GM23338 (cell line): ENCODE results near the gene CASK. TPM values are rescaled to one million over a fixed set of nuclear protein-coding genes. Genes with fewer than 3 reads are reported as not detected.

Experiments
- ATAC-seq: fragments of 200-7000 bp; cut with Tn5 transposase; 3 replicates; pipeline ENCODE4 v1.9.1; 2020
- DNase-seq: peaks from one replicate; pipeline ENCODE4 v3.0.0-alpha.2; 2015; ENCODE audit warnings: low spot score
- H2AFZ ChIP-seq: fragments of 200-600 bp; sonication (generic); 2 replicates; pipeline ENCODE4 v1.8.0; 2016; ENCODE audit warnings: antibody characterized with exemption, mild to moderate bottlenecking, moderate library complexity
- H3F3A ChIP-seq: fragments of 200-600 bp; sonication (generic); replicated peaks from 2 replicates; pipeline ENCODE4 v1.8.0; 2017; ENCODE audit warnings: antibody characterized with exemption, mixed run types, low read depth
- H3K27ac ChIP-seq: fragments of 200-600 bp; sonication (generic); 2 replicates; pipeline ENCODE4 v1.6.1; 2016; ENCODE audit warnings: low read depth
- H3K27me3 ChIP-seq: fragments of 200-600 bp; sonication (generic); 2 replicates; pipeline ENCODE4 v1.8.0; 2016; ENCODE audit warnings: mild to moderate bottlenecking, mixed run types, moderate library complexity; ENCODE audit not compliant: insufficient read depth
- H3K36me3 ChIP-seq: fragments of 200-600 bp; sonication (generic); 2 replicates; pipeline ENCODE4 v1.8.0; 2016; ENCODE audit warnings: mild to moderate bottlenecking; ENCODE audit not compliant: insufficient read depth
- H3K4me1 ChIP-seq: fragments of 200-600 bp; sonication (generic); 2 replicates; pipeline ENCODE4 v1.8.0; 2016; ENCODE audit warnings: mild to moderate bottlenecking, moderate library complexity; ENCODE audit not compliant: insufficient read depth
- H3K4me2 ChIP-seq: fragments of 200-600 bp; sonication (generic); 2 replicates; pipeline ENCODE4 v1.7.1; 2017; ENCODE audit warnings: mixed run types
- H3K4me3 ChIP-seq: fragments of 200-600 bp; sonication (generic); 2 replicates; pipeline ENCODE4 v1.6.1; 2016; ENCODE audit warnings: mixed run types
- H3K79me2 ChIP-seq: fragments of 200-600 bp; sonication (generic); replicated peaks from 2 replicates; pipeline ENCODE4 v1.8.0; 2017; ENCODE audit warnings: mild to moderate bottlenecking; ENCODE audit not compliant: insufficient read depth
- H3K9me2 ChIP-seq: fragments of 200-600 bp; sonication (generic); 2 replicates; pipeline ENCODE4 v1.8.0; 2017; ENCODE audit not compliant: insufficient read depth
- H4K20me1 ChIP-seq: fragments of 200-600 bp; sonication (generic); replicated peaks from 2 replicates; pipeline ENCODE4 v1.8.0; 2017; ENCODE audit warnings: mild to moderate bottlenecking; ENCODE audit not compliant: insufficient read depth
- H3K27ac Mint-ChIP-seq: 2 replicates; pipeline ENCODE4 v1.8.0; 2020; ENCODE audit warnings: inconsistent platforms, mild to moderate bottlenecking, moderate library complexity, mixed read lengths
- H3K27me3 Mint-ChIP-seq: 3 replicates; pipeline ENCODE4 v1.8.0; 2022; ENCODE audit warnings: low read depth, mild to moderate bottlenecking, moderate library complexity, mixed read lengths, inconsistent platforms; ENCODE audit not compliant: insufficient read depth, poor library complexity
- H3K36me3 Mint-ChIP-seq: 3 replicates; pipeline ENCODE4 v1.8.0; 2021; ENCODE audit warnings: low read depth, mild to moderate bottlenecking, inconsistent platforms, moderate library complexity, mixed read lengths
- H3K4me1 Mint-ChIP-seq: 3 replicates; pipeline ENCODE4 v1.8.0; 2020; ENCODE audit warnings: mild to moderate bottlenecking, inconsistent platforms, mixed read lengths
- H3K4me3 Mint-ChIP-seq: 3 replicates; pipeline ENCODE4 v1.8.0; 2021; ENCODE audit warnings: moderate library complexity, mild to moderate bottlenecking, inconsistent platforms, mixed read lengths
- H3K9me3 Mint-ChIP-seq: 3 replicates; pipeline ENCODE4 v1.8.0; 2020; ENCODE audit warnings: moderate library complexity, mild to moderate bottlenecking, inconsistent platforms, mixed read lengths
- CREB1 ChIP-seq: fragments of 250-450 bp; sonication (Bioruptor Pico); IDR thresholded peaks from 2 replicates; pipeline ENCODE4 v1.5.0; 2020; ENCODE audit warnings: low read depth, mild to moderate bottlenecking, moderate library complexity
- EZH2 ChIP-seq: fragments of 200-600 bp; sonication (generic); IDR thresholded peaks from one replicate; pipeline ENCODE4 v1.8.0; 2017; ENCODE audit warnings: antibody characterized with exemption, mild to moderate bottlenecking, low read depth; ENCODE audit not compliant: unreplicated experiment
- EZH2phosphoT487 ChIP-seq: fragments of 200-600 bp; sonication (generic); IDR thresholded peaks from one replicate; pipeline ENCODE4 v1.8.1; 2018; ENCODE audit warnings: antibody characterized with exemption; ENCODE audit not compliant: unreplicated experiment
- JUNB ChIP-seq: IDR thresholded peaks from one replicate; pipeline ENCODE4 v1.6.1; 2016; ENCODE audit warnings: antibody characterized with exemption; ENCODE audit not compliant: unreplicated experiment
- NANOG ChIP-seq: IDR thresholded peaks from 2 replicates; pipeline ENCODE4 v1.6.1; 2016; ENCODE audit warnings: antibody characterized with exemption, borderline replicate concordance
- POLR2AphosphoS5 ChIP-seq: IDR thresholded peaks from 2 replicates; pipeline ENCODE4 v1.6.1; 2016; ENCODE audit warnings: antibody characterized with exemption, low read depth
- ZNF114 ChIP-seq: fragments of 250-450 bp; sonication (Bioruptor Pico); IDR thresholded peaks from 2 replicates; pipeline ENCODE4 v1.5.0; 2020; ENCODE audit warnings: mild to moderate bottlenecking, moderate library complexity
- ZNF331 ChIP-seq: fragments of 250-450 bp; sonication (Bioruptor Pico); IDR thresholded peaks from 2 replicates; pipeline ENCODE4 v1.5.0; 2020; ENCODE audit warnings: low read depth, mild to moderate bottlenecking, moderate library complexity
- polyA plus RNA-seq: library from polyadenylated mRNA; unstranded; fragments of >200 nt; fragmentation: Nextera tagmentation; extraction: Ambion mirVana; gene quantifications from 2 replicates; pipeline ENCODE4 v1.2.1, GENCODE V29; 2016
- total RNA-seq: library from RNA; depleted of rRNA; stranded (reverse); fragments of >200 nt; shearing (Covaris generic); gene quantifications from 2 replicates; pipeline ENCODE4 v1.2.3, GENCODE V29; 2014
- TF ChIP-seq, protein P1 (sequence below): IDR thresholded peaks from one replicate; pipeline ENCODE4 v1.6.1; 2018; ENCODE audit warnings: antibody characterized with exemption; ENCODE audit not compliant: unreplicated experiment
- TF ChIP-seq, protein P2 (sequence below), 2 experiments: fragments of 200-600 bp in 1 of 2; sonication (generic) in 1 of 2; conservative IDR thresholded peaks; 2 replicates each; pipeline versions ENCODE4 v1.5.1 to v1.6.1; 2016 to 2017; ENCODE audit warnings: antibody characterized with exemption in 2 of 2, low read depth in 2 of 2, mild to moderate bottlenecking in 2 of 2, moderate library complexity in 1 of 2
- TF ChIP-seq, protein P3 (sequence below): fragments of 250-450 bp; sonication (Bioruptor Pico); IDR thresholded peaks from 2 replicates; pipeline ENCODE4 v1.5.0; 2020; ENCODE audit warnings: mild to moderate bottlenecking, moderate library complexity

The CASK gene
- total and polyA plus RNA-seq, 2 experiments from 2014 or later = 15.3 to 44.4 TPM

DNA sequence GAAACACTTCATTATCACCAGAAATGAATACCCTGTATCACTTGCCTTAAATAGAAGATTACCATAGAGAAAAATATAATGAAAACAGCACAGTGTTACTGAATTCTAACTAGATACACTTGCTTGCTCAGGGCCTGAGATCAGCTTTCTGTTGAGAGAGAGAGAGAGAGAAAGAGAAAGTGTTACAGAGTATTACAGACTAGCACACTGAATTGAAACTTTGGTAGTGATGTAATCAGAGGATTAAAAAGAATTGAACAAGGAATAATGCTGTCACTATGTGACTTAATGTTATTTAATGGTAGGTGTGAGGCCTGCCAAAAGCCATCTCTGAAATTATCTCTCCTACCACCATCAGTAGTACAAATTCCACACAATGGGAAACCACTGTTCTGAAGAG is 35.5 kb upstream of the CASK start (continued):
- TF ChIP-seq CREB1 (CRISPR knock-in tag) (no peak), NANOG (no peak)
- TF ChIP-seq, protein P1, sequence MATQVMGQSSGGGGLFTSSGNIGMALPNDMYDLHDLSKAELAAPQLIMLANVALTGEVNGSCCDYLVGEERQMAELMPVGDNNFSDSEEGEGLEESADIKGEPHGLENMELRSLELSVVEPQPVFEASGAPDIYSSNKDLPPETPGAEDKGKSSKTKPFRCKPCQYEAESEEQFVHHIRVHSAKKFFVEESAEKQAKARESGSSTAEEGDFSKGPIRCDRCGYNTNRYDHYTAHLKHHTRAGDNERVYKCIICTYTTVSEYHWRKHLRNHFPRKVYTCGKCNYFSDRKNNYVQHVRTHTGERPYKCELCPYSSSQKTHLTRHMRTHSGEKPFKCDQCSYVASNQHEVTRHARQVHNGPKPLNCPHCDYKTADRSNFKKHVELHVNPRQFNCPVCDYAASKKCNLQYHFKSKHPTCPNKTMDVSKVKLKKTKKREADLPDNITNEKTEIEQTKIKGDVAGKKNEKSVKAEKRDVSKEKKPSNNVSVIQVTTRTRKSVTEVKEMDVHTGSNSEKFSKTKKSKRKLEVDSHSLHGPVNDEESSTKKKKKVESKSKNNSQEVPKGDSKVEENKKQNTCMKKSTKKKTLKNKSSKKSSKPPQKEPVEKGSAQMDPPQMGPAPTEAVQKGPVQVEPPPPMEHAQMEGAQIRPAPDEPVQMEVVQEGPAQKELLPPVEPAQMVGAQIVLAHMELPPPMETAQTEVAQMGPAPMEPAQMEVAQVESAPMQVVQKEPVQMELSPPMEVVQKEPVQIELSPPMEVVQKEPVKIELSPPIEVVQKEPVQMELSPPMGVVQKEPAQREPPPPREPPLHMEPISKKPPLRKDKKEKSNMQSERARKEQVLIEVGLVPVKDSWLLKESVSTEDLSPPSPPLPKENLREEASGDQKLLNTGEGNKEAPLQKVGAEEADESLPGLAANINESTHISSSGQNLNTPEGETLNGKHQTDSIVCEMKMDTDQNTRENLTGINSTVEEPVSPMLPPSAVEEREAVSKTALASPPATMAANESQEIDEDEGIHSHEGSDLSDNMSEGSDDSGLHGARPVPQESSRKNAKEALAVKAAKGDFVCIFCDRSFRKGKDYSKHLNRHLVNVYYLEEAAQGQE = no peak
- TF ChIP-seq, protein P2, sequence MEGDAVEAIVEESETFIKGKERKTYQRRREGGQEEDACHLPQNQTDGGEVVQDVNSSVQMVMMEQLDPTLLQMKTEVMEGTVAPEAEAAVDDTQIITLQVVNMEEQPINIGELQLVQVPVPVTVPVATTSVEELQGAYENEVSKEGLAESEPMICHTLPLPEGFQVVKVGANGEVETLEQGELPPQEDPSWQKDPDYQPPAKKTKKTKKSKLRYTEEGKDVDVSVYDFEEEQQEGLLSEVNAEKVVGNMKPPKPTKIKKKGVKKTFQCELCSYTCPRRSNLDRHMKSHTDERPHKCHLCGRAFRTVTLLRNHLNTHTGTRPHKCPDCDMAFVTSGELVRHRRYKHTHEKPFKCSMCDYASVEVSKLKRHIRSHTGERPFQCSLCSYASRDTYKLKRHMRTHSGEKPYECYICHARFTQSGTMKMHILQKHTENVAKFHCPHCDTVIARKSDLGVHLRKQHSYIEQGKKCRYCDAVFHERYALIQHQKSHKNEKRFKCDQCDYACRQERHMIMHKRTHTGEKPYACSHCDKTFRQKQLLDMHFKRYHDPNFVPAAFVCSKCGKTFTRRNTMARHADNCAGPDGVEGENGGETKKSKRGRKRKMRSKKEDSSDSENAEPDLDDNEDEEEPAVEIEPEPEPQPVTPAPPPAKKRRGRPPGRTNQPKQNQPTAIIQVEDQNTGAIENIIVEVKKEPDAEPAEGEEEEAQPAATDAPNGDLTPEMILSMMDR (conservative IDR thresholded peaks at IDR 0.05; ENCODE audit: low read depth in 2 of 2) = no peak

DNA sequence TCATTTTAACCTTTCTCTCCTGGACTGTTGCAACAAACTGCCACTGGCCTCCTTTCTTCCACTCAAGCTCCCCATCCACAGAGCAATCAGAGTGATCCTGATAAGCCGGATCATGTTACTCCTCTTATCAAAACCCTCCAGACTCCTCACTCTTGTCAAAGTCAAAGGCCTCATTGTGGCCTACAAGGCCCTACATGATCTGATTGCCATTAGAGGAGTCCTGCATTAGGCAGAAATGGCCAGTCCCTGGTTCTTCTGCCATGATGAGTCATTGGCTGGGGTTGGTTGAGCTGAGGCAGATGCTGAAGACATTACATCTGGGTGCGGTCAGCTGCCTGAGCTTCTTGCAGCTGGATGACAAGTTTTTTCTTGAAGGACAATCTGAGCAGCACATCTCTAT is 32.7 kb upstream of the CASK start:
- no peaks in the 10 kb centered on the region for H3K27me3 ChIP-seq
- H3K4me2 ChIP-seq = no peak overlapping the region
- Mint-ChIP-seq H3K4me3 (no peak overlapping the region), H3K27ac (no peak overlapping the region), H3K27me3 (peaks cover 2% of the 10 kb centered on the region), H3K9me3 (no peaks in the 10 kb centered on the region), H3K4me1 (no peaks in the 10 kb centered on the region), H3K36me3 (no peaks in the 10 kb centered on the region)
- H3K4me1 ChIP-seq = no peaks in the 10 kb centered on the region
- TF ChIP-seq NANOG (no peak), ZNF114 (CRISPR knock-in tag) (no peak), CREB1 (CRISPR knock-in tag) (no peak), ZNF331 (CRISPR knock-in tag) (no peak), POLR2AphosphoS5 (no peak), EZH2phosphoT487 (no peak), JUNB (no peak), EZH2 (no peak)
- TF ChIP-seq, protein P2 (conservative IDR thresholded peaks at IDR 0.05; ENCODE audit: low read depth in 2 of 2) = no peak
- TF ChIP-seq, protein P3, sequence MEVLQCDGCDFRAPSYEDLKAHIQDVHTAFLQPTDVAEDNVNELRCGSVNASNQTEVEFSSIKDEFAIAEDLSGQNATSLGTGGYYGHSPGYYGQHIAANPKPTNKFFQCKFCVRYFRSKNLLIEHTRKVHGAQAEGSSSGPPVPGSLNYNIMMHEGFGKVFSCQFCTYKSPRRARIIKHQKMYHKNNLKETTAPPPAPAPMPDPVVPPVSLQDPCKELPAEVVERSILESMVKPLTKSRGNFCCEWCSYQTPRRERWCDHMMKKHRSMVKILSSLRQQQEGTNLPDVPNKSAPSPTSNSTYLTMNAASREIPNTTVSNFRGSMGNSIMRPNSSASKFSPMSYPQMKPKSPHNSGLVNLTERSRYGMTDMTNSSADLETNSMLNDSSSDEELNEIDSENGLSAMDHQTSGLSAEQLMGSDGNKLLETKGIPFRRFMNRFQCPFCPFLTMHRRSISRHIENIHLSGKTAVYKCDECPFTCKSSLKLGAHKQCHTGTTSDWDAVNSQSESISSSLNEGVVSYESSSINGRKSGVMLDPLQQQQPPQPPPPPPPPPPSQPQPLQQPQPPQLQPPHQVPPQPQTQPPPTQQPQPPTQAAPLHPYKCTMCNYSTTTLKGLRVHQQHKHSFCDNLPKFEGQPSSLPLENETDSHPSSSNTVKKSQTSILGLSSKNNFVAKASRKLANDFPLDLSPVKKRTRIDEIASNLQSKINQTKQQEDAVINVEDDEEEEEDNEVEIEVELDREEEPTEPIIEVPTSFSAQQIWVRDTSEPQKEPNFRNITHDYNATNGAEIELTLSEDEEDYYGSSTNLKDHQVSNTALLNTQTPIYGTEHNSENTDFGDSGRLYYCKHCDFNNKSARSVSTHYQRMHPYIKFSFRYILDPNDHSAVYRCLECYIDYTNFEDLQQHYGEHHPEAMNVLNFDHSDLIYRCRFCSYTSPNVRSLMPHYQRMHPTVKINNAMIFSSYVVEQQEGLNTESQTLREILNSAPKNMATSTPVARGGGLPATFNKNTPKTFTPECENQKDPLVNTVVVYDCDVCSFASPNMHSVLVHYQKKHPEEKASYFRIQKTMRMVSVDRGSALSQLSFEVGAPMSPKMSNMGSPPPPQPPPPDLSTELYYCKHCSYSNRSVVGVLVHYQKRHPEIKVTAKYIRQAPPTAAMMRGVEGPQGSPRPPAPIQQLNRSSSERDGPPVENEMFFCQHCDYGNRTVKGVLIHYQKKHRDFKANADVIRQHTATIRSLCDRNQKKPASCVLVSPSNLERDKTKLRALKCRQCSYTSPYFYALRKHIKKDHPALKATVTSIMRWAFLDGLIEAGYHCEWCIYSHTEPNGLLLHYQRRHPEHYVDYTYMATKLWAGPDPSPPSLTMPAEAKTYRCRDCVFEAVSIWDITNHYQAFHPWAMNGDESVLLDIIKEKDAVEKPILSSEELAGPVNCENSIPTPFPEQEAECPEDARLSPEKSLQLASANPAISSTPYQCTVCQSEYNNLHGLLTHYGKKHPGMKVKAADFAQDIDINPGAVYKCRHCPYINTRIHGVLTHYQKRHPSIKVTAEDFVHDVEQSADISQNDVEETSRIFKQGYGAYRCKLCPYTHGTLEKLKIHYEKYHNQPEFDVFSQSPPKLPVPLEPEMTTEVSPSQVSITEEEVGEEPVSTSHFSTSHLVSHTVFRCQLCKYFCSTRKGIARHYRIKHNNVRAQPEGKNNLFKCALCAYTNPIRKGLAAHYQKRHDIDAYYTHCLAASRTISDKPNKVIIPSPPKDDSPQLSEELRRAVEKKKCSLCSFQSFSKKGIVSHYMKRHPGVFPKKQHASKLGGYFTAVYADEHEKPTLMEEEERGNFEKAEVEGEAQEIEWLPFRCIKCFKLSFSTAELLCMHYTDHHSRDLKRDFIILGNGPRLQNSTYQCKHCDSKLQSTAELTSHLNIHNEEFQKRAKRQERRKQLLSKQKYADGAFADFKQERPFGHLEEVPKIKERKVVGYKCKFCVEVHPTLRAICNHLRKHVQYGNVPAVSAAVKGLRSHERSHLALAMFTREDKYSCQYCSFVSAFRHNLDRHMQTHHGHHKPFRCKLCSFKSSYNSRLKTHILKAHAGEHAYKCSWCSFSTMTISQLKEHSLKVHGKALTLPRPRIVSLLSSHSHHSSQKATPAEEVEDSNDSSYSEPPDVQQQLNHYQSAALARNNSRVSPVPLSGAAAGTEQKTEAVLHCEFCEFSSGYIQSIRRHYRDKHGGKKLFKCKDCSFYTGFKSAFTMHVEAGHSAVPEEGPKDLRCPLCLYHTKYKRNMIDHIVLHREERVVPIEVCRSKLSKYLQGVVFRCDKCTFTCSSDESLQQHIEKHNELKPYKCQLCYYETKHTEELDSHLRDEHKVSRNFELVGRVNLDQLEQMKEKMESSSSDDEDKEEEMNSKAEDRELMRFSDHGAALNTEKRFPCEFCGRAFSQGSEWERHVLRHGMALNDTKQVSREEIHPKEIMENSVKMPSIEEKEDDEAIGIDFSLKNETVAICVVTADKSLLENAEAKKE (CRISPR knock-in tag) = no peak
- H3K27ac ChIP-seq = no peak overlapping the region
- no peaks in the 10 kb centered on the region for H3F3A ChIP-seq
- DNase-seq (no peak), ATAC-seq (no peak)
- H3K79me2 ChIP-seq = no peaks in the 10 kb centered on the region
- H2AFZ ChIP-seq = no peak overlapping the region
- H3K9me2 ChIP-seq = no peaks in the 10 kb centered on the region
- H4K20me1 ChIP-seq = no peaks in the 10 kb centered on the region
- H3K4me3 ChIP-seq = no peak overlapping the region
- no peaks in the 10 kb centered on the region for H3K36me3 ChIP-seq
